22Rv1 (cell line): Measurements from ENCODE around the gene ADCY2.

ENCODE experiments used
- ZFX ChIP-seq: fragments of 450-650 bp; IDR thresholded peaks from 2 replicates; pipeline ENCODE4 v1.6.1; 2017; ENCODE audit warnings: antibody characterized with exemption, borderline replicate concordance
- TF ChIP-seq, protein P1 (sequence below): fragments of 450-650 bp; IDR thresholded peaks from 2 replicates; pipeline ENCODE4 v1.5.1; 2017; ENCODE audit warnings: mild to moderate bottlenecking

DNA sequence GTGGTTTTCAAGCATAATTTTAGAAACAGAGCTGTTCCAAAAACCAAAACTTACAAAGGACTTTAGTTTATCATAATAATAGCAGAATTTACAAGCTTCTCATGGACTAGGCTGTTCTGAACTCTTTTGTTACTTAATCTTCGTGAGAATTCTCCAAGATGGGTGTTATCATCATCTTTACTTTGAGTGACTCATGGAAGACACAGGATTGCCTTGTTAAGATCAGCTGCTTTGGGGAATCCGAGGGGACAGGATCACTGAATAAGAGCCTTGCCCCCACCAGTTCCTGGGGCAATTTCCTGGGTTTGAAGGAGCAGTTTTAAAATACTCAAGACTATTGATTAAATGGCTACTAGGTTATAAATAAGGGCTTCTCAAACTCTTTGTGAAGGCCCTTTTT, 374.5 kb downstream of the ADCY2 start:
- TF ChIP-seq, protein P1, sequence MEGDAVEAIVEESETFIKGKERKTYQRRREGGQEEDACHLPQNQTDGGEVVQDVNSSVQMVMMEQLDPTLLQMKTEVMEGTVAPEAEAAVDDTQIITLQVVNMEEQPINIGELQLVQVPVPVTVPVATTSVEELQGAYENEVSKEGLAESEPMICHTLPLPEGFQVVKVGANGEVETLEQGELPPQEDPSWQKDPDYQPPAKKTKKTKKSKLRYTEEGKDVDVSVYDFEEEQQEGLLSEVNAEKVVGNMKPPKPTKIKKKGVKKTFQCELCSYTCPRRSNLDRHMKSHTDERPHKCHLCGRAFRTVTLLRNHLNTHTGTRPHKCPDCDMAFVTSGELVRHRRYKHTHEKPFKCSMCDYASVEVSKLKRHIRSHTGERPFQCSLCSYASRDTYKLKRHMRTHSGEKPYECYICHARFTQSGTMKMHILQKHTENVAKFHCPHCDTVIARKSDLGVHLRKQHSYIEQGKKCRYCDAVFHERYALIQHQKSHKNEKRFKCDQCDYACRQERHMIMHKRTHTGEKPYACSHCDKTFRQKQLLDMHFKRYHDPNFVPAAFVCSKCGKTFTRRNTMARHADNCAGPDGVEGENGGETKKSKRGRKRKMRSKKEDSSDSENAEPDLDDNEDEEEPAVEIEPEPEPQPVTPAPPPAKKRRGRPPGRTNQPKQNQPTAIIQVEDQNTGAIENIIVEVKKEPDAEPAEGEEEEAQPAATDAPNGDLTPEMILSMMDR, result no peak
- TF ChIP-seq ZFX, result no peak
